ENCODE measurements around the gene USP14. TPM values are rescaled to one million over a fixed set of nuclear protein-coding genes. Genes with fewer than 3 reads are reported as not detected.

The USP14 gene
- total and polyA plus RNA-seq, 4 donors = 30.9 to 74.0 (median 54.1) TPM

DNA sequence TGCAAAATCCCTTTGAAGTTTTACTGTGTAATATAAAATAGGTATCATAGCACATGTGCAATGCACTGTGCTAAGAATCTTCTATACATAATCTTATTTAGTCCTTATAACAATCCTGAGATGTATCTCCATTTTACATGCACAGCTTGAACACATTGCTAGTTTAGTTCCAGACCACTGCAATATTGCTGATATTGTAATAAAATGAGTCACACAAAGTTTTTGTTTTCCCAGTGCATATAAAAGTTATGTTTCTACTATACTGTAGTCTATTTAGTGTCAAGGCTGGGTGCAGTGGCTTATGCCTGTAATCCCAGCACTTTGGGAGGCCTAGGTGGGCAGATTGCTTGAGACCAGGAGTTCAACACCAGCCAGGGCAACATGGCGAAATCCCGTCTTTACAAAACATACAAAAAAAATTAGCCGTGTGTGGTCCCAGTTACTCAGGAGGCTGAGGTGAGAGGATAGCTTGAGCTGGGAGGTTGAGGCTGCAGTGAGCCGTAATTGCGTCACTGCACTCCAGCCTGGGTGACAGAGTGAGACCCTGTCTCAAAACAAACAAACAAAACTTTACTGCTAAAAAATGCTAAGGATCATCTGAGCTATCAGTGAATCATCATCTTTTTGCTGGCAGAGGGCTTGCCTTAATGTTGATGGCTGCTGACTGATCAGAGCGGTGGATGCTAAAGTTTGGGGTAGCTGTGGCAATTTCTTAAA lies 1.7 kb upstream of the USP14 start:
- WGBS (ENCODE audit: insufficient coverage) = 100% methylated on average over 1 of the region's 6 CpGs
- Histone ChIP-seq H3K9me3 (ENCODE audit: control insufficient read depth, insufficient read depth, low read length) (no peaks in the 10 kb centered on the region), H3K36me3 (ENCODE audit: control insufficient read depth, insufficient read depth, low read length) (peaks cover 2% of the 10 kb centered on the region), H3K4me1 (ENCODE audit: control insufficient read depth, insufficient read depth, low read length) (peaks cover 5% of the 10 kb centered on the region), H3K4me3 (ENCODE audit: low read depth, low read length) (no peak overlapping the region), H3K27ac (ENCODE audit: low read depth, low read length) (no peak overlapping the region), H3K27me3 (ENCODE audit: control insufficient read depth, insufficient read depth, low read length) (no peaks in the 10 kb centered on the region)
- DNase-seq (ENCODE audit: low read depth in 4 of 6, low spot score in 6 of 6) = no peak

DNA sequence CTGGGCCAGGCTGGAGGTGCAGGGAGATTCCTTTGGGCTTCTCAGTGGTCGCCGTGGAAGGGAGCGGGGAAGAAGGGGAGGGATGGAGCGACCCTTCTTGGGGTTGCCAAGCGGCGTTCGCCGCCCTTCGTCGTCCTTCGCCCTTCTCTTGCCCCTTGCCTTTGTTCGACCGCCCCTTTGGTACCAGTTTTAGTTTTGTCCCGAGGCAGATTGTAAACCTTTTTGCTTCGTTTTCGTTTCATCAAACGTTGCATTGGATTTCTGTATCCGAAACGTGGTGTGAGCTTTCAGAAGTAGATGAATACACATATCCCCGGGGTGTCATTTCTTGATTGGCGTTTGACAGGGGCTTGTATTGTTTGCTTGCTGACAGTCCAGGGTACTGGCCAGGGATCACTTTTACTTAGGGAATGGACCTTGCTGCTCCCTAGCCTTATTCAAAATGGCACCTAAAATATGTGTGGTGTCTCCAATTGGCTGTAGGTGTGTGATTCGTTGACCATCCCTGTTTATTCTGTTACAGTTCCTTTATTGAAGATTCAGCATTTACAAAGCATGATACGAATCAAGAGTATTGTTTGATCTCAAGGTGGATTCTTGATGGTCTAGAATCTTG lies 788 bp downstream of the USP14 start:
- WGBS (ENCODE audit: insufficient coverage) = under 1% methylated on average over 19 of the region's 23 CpGs
- H3K4me3 ChIP-seq (ENCODE audit: low read depth, low read length) = peak overlapping the region; percentile 63
- no peaks in the 10 kb centered on the region for H3K9me3 ChIP-seq (ENCODE audit: control insufficient read depth, insufficient read depth, low read length)
- peaks cover 2% of the 10 kb centered on the region for H3K36me3 ChIP-seq (ENCODE audit: control insufficient read depth, insufficient read depth, low read length)
- H3K27ac ChIP-seq (ENCODE audit: low read depth, low read length) = no peak overlapping the region
- DNase-seq (ENCODE audit: low read depth in 4 of 6, low spot score in 6 of 6) = peak in 2 of 6 donors; percentile 12 to 15
- H3K27me3 ChIP-seq (ENCODE audit: control insufficient read depth, insufficient read depth, low read length) = no peaks in the 10 kb centered on the region
- H3K4me1 ChIP-seq (ENCODE audit: control insufficient read depth, insufficient read depth, low read length) = peaks cover 5% of the 10 kb centered on the region

- H3K9me3 ChIP-seq (ENCODE audit: control insufficient read depth, insufficient read depth, low read length) = no peaks in the 10 kb centered on the region
- no CpG with 5 or more reads among the region's 15 CpGs for WGBS (ENCODE audit: insufficient coverage)
- peaks cover 5% of the 10 kb centered on the region for H3K36me3 ChIP-seq (ENCODE audit: control insufficient read depth, insufficient read depth, low read length)
- H3K4me1 ChIP-seq (ENCODE audit: control insufficient read depth, insufficient read depth, low read length) = peaks cover 5% of the 10 kb centered on the region
- no peak overlapping the region for H3K27ac ChIP-seq (ENCODE audit: low read depth, low read length)
- no peak overlapping the region for H3K4me3 ChIP-seq (ENCODE audit: low read depth, low read length)
- H3K27me3 ChIP-seq (ENCODE audit: control insufficient read depth, insufficient read depth, low read length) = no peaks in the 10 kb centered on the region
- DNase-seq (ENCODE audit: low read depth in 4 of 6, low spot score in 6 of 6) = no peak
These were observed 1.6 kb downstream of the USP14 start for GRCh38 chr18:159933-160332.

DNA sequence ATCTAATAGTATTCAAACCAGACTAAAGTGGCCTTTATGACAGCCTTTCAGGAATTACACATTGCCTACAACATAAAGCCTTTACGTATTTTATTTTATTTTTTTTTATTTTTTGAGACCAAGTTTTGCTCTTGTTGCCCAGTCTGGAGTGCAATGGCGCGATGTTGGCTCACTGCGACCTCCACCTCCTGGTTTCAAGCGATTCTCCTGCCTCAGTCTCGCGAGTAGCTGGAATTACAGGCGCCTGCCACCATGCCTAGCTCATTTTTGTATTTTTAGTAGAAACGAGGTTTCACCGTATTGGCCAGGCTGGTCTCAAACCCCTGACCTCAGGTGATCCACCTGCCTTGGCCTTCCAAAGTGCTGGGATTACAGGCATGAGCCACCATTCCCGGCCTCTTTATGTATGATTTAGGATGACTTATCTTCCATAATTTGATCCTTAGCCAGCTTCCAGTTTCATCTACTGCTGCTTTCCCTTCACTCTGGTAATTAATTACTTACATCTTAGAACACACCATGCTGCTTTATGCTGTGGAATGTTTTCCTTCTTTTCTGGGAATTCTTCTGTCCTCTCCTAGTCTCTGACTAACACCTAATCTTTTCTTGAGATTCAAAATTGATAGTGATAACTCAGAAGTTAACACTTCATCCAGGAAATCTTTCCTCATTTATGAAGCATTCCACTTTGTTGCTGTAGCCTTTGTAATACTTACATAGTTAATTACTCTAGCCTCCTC lies 2.6 kb downstream of the USP14 start:
- no peaks in the 10 kb centered on the region for H3K27me3 ChIP-seq (ENCODE audit: control insufficient read depth, insufficient read depth, low read length)
- H3K27ac ChIP-seq (ENCODE audit: low read depth, low read length) = no peak overlapping the region
- WGBS (ENCODE audit: insufficient coverage) = 89% methylated on average over 9 of the region's 11 CpGs
- no peak overlapping the region for H3K4me3 ChIP-seq (ENCODE audit: low read depth, low read length)
- H3K36me3 ChIP-seq (ENCODE audit: control insufficient read depth, insufficient read depth, low read length) = peaks cover 9% of the 10 kb centered on the region
- no peak for DNase-seq (ENCODE audit: low read depth in 4 of 6, low spot score in 6 of 6)
- H3K9me3 ChIP-seq (ENCODE audit: control insufficient read depth, insufficient read depth, low read length) = no peaks in the 10 kb centered on the region
- H3K4me1 ChIP-seq (ENCODE audit: control insufficient read depth, insufficient read depth, low read length) = peaks cover 5% of the 10 kb centered on the region

DNA sequence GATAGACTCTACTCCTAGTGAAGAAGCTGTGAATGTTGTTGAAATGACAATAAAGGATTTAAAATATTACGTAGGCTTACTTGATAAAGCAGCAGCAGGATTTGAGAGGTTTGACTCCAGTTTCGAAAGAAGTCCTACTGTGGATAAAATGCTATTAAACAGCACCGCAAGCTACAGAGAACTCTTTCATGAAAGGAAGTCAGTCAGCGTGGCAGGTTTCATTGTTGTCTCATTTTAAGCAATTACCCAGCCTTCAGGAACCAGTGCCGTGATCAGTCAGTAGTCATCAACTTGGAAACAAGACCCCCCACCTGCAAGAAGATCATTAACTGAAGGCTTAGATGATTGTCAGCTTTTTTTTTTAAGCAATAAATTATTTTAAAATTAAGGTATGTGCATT lies 14.0 kb downstream of the USP14 start:
- H3K27ac ChIP-seq (ENCODE audit: low read depth, low read length) = no peak overlapping the region

GRCh38 chr18:179499-179898 lies 21.1 kb downstream of the USP14 start:
- no CpG with 5 or more reads among the region's 5 CpGs for WGBS (ENCODE audit: insufficient coverage)
- Histone ChIP-seq H3K9me3 (ENCODE audit: control insufficient read depth, insufficient read depth, low read length) (no peaks in the 10 kb centered on the region), H3K4me1 (ENCODE audit: control insufficient read depth, insufficient read depth, low read length) (no peaks in the 10 kb centered on the region), H3K4me3 (ENCODE audit: low read depth, low read length) (no peak overlapping the region), H3K27me3 (ENCODE audit: control insufficient read depth, insufficient read depth, low read length) (no peaks in the 10 kb centered on the region), H3K27ac (ENCODE audit: low read depth, low read length) (no peak overlapping the region), H3K36me3 (ENCODE audit: control insufficient read depth, insufficient read depth, low read length) (peaks cover 5% of the 10 kb centered on the region)
- no peak for DNase-seq (ENCODE audit: low read depth in 4 of 6, low spot score in 6 of 6)

More for the DNA sequence above, 14.0 kb downstream of the USP14 start:
- Histone ChIP-seq H3K27me3 (ENCODE audit: control insufficient read depth, insufficient read depth, low read length) (no peaks in the 10 kb centered on the region), H3K9me3 (ENCODE audit: control insufficient read depth, insufficient read depth, low read length) (no peaks in the 10 kb centered on the region), H3K36me3 (ENCODE audit: control insufficient read depth, insufficient read depth, low read length) (peaks cover 18% of the 10 kb centered on the region), H3K4me1 (ENCODE audit: control insufficient read depth, insufficient read depth, low read length) (no peaks in the 10 kb centered on the region), H3K4me3 (ENCODE audit: low read depth, low read length) (no peak overlapping the region)
- peak in 1 of 6 donors; percentile 72 for DNase-seq (ENCODE audit: low read depth in 4 of 6, low spot score in 6 of 6)
- no CpG with 5 or more reads among the region's 5 CpGs for WGBS (ENCODE audit: insufficient coverage)

GRCh38 chr18:181711-182110 lies 23.4 kb downstream of the USP14 start:
- Histone ChIP-seq H3K4me3 (ENCODE audit: low read depth, low read length) (no peak overlapping the region), H3K4me1 (ENCODE audit: control insufficient read depth, insufficient read depth, low read length) (no peaks in the 10 kb centered on the region), H3K27me3 (ENCODE audit: control insufficient read depth, insufficient read depth, low read length) (no peaks in the 10 kb centered on the region), H3K9me3 (ENCODE audit: control insufficient read depth, insufficient read depth, low read length) (no peaks in the 10 kb centered on the region), H3K27ac (ENCODE audit: low read depth, low read length) (no peak overlapping the region), H3K36me3 (ENCODE audit: control insufficient read depth, insufficient read depth, low read length) (peaks cover 13% of the 10 kb centered on the region)
- no peak for DNase-seq (ENCODE audit: low read depth in 4 of 6, low spot score in 6 of 6)

DNA sequence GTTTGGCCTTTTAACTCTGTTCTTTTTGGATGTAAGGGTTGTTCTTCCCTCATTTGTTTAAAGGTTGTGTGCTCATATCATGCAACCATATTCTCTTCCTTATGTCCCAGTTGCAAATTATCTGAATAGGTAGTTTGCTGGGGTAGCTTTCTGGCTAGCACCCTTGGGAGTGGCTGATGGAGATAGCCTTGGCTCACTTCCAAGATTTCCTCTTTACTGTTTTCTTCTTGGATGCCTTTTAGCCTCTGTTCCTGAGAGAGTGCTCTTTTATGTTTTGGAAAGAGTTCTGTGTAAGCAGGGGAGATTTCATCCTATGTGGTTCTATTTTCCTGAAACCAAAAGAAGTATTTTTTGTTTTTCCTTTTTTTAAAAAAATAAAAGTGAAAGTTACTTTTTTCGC lies 25.4 kb downstream of the USP14 start:
- Histone ChIP-seq H3K4me1 (ENCODE audit: control insufficient read depth, insufficient read depth, low read length) (no peaks in the 10 kb centered on the region), H3K27ac (ENCODE audit: low read depth, low read length) (no peak overlapping the region), H3K4me3 (ENCODE audit: low read depth, low read length) (no peak overlapping the region), H3K9me3 (ENCODE audit: control insufficient read depth, insufficient read depth, low read length) (no peaks in the 10 kb centered on the region), H3K36me3 (ENCODE audit: control insufficient read depth, insufficient read depth, low read length) (peaks cover 13% of the 10 kb centered on the region), H3K27me3 (ENCODE audit: control insufficient read depth, insufficient read depth, low read length) (no peaks in the 10 kb centered on the region)
- peak in 2 of 6 donors; percentile 37 to 81 for DNase-seq (ENCODE audit: low read depth in 4 of 6, low spot score in 6 of 6)
- WGBS (ENCODE audit: insufficient coverage) = no CpG with 5 or more reads among the region's 1 CpG

DNA sequence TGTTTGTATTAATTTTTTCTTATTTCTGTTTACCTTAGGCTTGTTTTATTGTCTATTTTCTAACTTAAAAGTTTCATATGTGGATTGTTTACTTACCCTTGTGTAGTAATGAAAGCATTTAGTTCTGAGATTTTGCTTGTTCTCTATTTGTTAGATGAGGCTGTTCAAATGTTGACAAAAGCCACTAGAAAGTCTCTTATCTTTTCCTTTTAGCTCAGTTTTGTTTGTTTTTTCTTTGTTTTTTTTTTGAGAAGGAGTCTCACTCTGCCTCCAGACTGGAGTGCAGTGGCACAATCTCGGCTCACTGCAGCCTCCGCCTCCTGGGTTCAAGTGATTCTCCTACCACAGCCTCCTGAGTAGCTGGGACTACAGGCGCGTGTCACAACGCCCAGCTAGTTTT lies 30.9 kb downstream of the USP14 start:
- no peaks in the 10 kb centered on the region for H3K4me1 ChIP-seq (ENCODE audit: control insufficient read depth, insufficient read depth, low read length)
- no peaks in the 10 kb centered on the region for H3K9me3 ChIP-seq (ENCODE audit: control insufficient read depth, insufficient read depth, low read length)
- H3K27ac ChIP-seq (ENCODE audit: low read depth, low read length) = no peak overlapping the region
- H3K4me3 ChIP-seq (ENCODE audit: low read depth, low read length) = no peak overlapping the region
- H3K36me3 ChIP-seq (ENCODE audit: control insufficient read depth, insufficient read depth, low read length) = peaks cover 9% of the 10 kb centered on the region
- 100% methylated on average over 1 of the region's 5 CpGs for WGBS (ENCODE audit: insufficient coverage)
- H3K27me3 ChIP-seq (ENCODE audit: control insufficient read depth, insufficient read depth, low read length) = no peaks in the 10 kb centered on the region
- no peak for DNase-seq (ENCODE audit: low read depth in 4 of 6, low spot score in 6 of 6)
